Inflammatory macrophage treated with lipopolysaccharide for 1 hour (primary cell): ENCODE data around the gene MRPL14.
"Not testable (repeated sequence)": the region's sequence is repeated elsewhere in the genome, so short reads cannot be mapped to it uniquely, and the experiment has no call there.

Experiments used
- DNase-seq, 2 donors: peaks; one replicate each; pipeline ENCODE4 v3.0.0-alpha.2; 2020 to 2022

Gene MRPL14

GRCh38 chr6:44149369-44150012 lies 22.2 kb upstream of the MRPL14 start:
- no peak for DNase-seq

- DNase-seq = no peak
These were observed 21.1 kb upstream of the MRPL14 start for GRCh38 chr6:44148306-44148705.

GRCh38 chr6:44147256-44147655 lies 20.0 kb upstream of the MRPL14 start:
- no peak for DNase-seq

- DNase-seq = no peak
These were observed 19.4 kb upstream of the MRPL14 start for GRCh38 chr6:44146685-44147084.

- no peak for DNase-seq
These were observed 18.6 kb upstream of the MRPL14 start for GRCh38 chr6:44145839-44146238.

- DNase-seq = not testable (repeated sequence)
These were observed 17.3 kb upstream of the MRPL14 start for GRCh38 chr6:44144536-44144935.

- DNase-seq = no peak
These were observed 16.5 kb upstream of the MRPL14 start for GRCh38 chr6:44143731-44144130.

- DNase-seq = no peak
These were observed 15.6 kb upstream of the MRPL14 start for GRCh38 chr6:44142835-44143234.

GRCh38 chr6:44139351-44139743 lies 12.1 kb upstream of the MRPL14 start:
- DNase-seq = no peak

- DNase-seq = no peak
These were observed 11.6 kb upstream of the MRPL14 start for GRCh38 chr6:44138717-44139350.

- no peak for DNase-seq
These were observed 8.6 kb upstream of the MRPL14 start for GRCh38 chr6:44135875-44136274.

GRCh38 chr6:44135173-44135758 lies 8.0 kb upstream of the MRPL14 start:
- no peak for DNase-seq

GRCh38 chr6:44133981-44134711 lies 6.9 kb upstream of the MRPL14 start:
- no peak for DNase-seq

- DNase-seq = no peak
These were observed 6.0 kb upstream of the MRPL14 start for GRCh38 chr6:44133003-44133931.

- no peak for DNase-seq
These were observed 5.2 kb upstream of the MRPL14 start for GRCh38 chr6:44132476-44132875.

- no peak for DNase-seq
These were observed 4.6 kb upstream of the MRPL14 start for GRCh38 chr6:44131892-44132291.

GRCh38 chr6:44129841-44130322 lies 2.6 kb upstream of the MRPL14 start:
- DNase-seq = no peak

GRCh38 chr6:44128020-44128917 lies 1.0 kb upstream of the MRPL14 start:
- DNase-seq = peak; percentile 22 to 27

GRCh38 chr6:44126320-44127149 lies 717 bp downstream of the MRPL14 start:
- DNase-seq = peak; percentile 80 to 89

- DNase-seq = no peak
These were observed 3.7 kb downstream of the MRPL14 start for GRCh38 chr6:44123544-44123943.
